HepG2 (cell line): ENCODE results near the gene TCF7L2. TPM values are rescaled to one million over a fixed set of nuclear protein-coding genes. Genes with fewer than 3 reads are reported as not detected.
A peak's percentile ranks its signal among the peaks of the same experiment; 100 is the strongest.

Source experiments
- ARHGAP35 ChIP-seq: sonication (generic); formaldehyde crosslinking; IDR thresholded peaks from 2 replicates; pipeline ENCODE4 v1.9.0; 2022; ENCODE audit warnings: mild to moderate bottlenecking, inconsistent platforms, moderate library complexity, missing genetic modification reagents, borderline replicate concordance
- ELF4 ChIP-seq: sonication (generic); formaldehyde crosslinking; IDR thresholded peaks from 2 replicates; pipeline ENCODE4 v1.5.0; 2020; ENCODE audit warnings: missing genetic modification reagents, mild to moderate bottlenecking, moderate library complexity, borderline replicate concordance
- ERF ChIP-seq: IDR thresholded peaks from 2 replicates; pipeline ENCODE4 v1.6.1; 2018; ENCODE audit warnings: missing biosample characterization, missing genetic modification reagents
- GPN1 ChIP-seq: sonication (generic); formaldehyde crosslinking; IDR thresholded peaks from 2 replicates; pipeline ENCODE4 v1.5.1; 2020; ENCODE audit warnings: missing genetic modification reagents, borderline replicate concordance
- HIVEP1 ChIP-seq: sonication (generic); formaldehyde crosslinking; IDR thresholded peaks from 2 replicates; pipeline ENCODE4 v1.4.0; 2020; ENCODE audit warnings: mild to moderate bottlenecking, missing genetic modification reagents
- KDM5B ChIP-seq: sonication (generic); formaldehyde crosslinking; IDR thresholded peaks from 2 replicates; pipeline ENCODE4 v1.4.0; 2020; ENCODE audit warnings: missing genetic modification reagents, mild to moderate bottlenecking, borderline replicate concordance
- MIER3 ChIP-seq: IDR thresholded peaks from 2 replicates; pipeline ENCODE4 v1.6.1; 2016; ENCODE audit warnings: missing compliant biosample characterization, borderline replicate concordance
- REXO4 ChIP-seq: sonication (generic); formaldehyde crosslinking; IDR thresholded peaks from 2 replicates; pipeline ENCODE4 v1.8.0; 2022; ENCODE audit warnings: missing genetic modification reagents, mild to moderate bottlenecking, borderline replicate concordance
- SAP130 ChIP-seq: IDR thresholded peaks from 2 replicates; pipeline ENCODE4 v1.6.1; 2016; ENCODE audit warnings: low read depth
- SP2 ChIP-seq: sonication (generic); formaldehyde crosslinking; IDR thresholded peaks from 2 replicates; pipeline ENCODE4 v1.5.1; 2020; ENCODE audit warnings: mild to moderate bottlenecking, missing genetic modification reagents
- U2AF2 ChIP-seq: fragments of 200-400 bp; formaldehyde crosslinking; IDR thresholded peaks from 2 replicates; pipeline ENCODE4 v1.6.1; 2017; ENCODE audit warnings: low read depth, mild to moderate bottlenecking, low read length
- ZBTB21 ChIP-seq: sonication (generic); formaldehyde crosslinking; IDR thresholded peaks from 2 replicates; pipeline ENCODE4 v1.4.0; 2020; ENCODE audit warnings: missing genetic modification reagents
- ZFP36L2 ChIP-seq: sonication (generic); formaldehyde crosslinking; IDR thresholded peaks from 2 replicates; pipeline ENCODE4 v1.4.0; 2020; ENCODE audit warnings: missing genetic modification reagents
- ZNF33B ChIP-seq: sonication (generic); formaldehyde crosslinking; IDR thresholded peaks from 2 replicates; pipeline ENCODE4 v1.5.1; 2020; ENCODE audit warnings: mild to moderate bottlenecking, missing genetic modification reagents
- ZNF383 ChIP-seq: sonication (generic); formaldehyde crosslinking; IDR thresholded peaks from 2 replicates; pipeline ENCODE4 v1.4.0; 2020; ENCODE audit warnings: missing genetic modification reagents, mild to moderate bottlenecking, borderline replicate concordance
- ZNF44 ChIP-seq: sonication (generic); formaldehyde crosslinking; IDR thresholded peaks from 2 replicates; pipeline ENCODE4 v1.5.1; 2020; ENCODE audit warnings: mild to moderate bottlenecking, missing genetic modification reagents
- ZNF484 ChIP-seq: sonication (generic); formaldehyde crosslinking; IDR thresholded peaks from 2 replicates; pipeline ENCODE4 v1.5.1; 2020; ENCODE audit warnings: mild to moderate bottlenecking, low read depth, missing genetic modification reagents, borderline replicate concordance
- ZNF761 ChIP-seq: sonication (generic); formaldehyde crosslinking; conservative IDR thresholded peaks from 2 replicates; pipeline ENCODE4 v1.4.0; 2020; ENCODE audit warnings: mild to moderate bottlenecking, missing genetic modification reagents
- ZNF772 ChIP-seq: sonication (generic); formaldehyde crosslinking; IDR thresholded peaks from 2 replicates; pipeline ENCODE4 v1.5.0; 2020; ENCODE audit warnings: mild to moderate bottlenecking, missing genetic modification reagents
- polyA plus RNA-seq, 8 experiments: library from polyadenylated mRNA; depleted of rRNA in 3 of 8; stranded (reverse) in 7 of 8; unstranded in 1 of 8; fragments of >200 nt; fragmentation: Illumina TruSeq in 4 of 8; extraction: Trizol in 4 of 8; gene quantifications; 2 replicates each; pipeline versions ENCODE4 v1.2.1 to v1.2.3, GENCODE V29; 2011 to 2016; ENCODE audit warnings: low read depth in 4 of 8, missing spikeins in 1 of 8, mixed read lengths in 1 of 8; ENCODE audit not compliant: insufficient read depth in 1 of 8
- total RNA-seq, 5 experiments: library from RNA; depleted of rRNA; stranded (reverse); fragments of >200 nt; fragmentation: Illumina TruSeq; extraction: Trizol; gene quantifications; 2 replicates each; pipeline ENCODE4 v1.2.3, GENCODE V29; 2016; ENCODE audit warnings: low read depth in 1 of 5
- TF ChIP-seq, protein P1 (sequence below): sonication (generic); formaldehyde crosslinking; IDR thresholded peaks from 2 replicates; pipeline ENCODE4; 2020; ENCODE audit warnings: missing genetic modification reagents, mild to moderate bottlenecking, borderline replicate concordance
- TF ChIP-seq, protein P2 (sequence below), 2 experiments: sonication (generic) in 1 of 2; formaldehyde crosslinking in 1 of 2; IDR thresholded peaks; 2 replicates each; pipeline versions ENCODE4 v1.5.1 to v1.6.1; 2011 to 2020; ENCODE audit warnings: borderline replicate concordance in 1 of 2, low read depth in 1 of 2, low read length in 1 of 2, mild to moderate bottlenecking in 1 of 2, missing genetic modification reagents in 1 of 2, moderate library complexity in 1 of 2
- TF ChIP-seq, protein P3 (sequence below): sonication (generic); formaldehyde crosslinking; IDR thresholded peaks from 2 replicates; pipeline ENCODE4 v1.4.0; 2020; ENCODE audit warnings: missing genetic modification reagents, borderline replicate concordance

TCF7L2 gene
- total and polyA plus RNA-seq, 2 of the 13 experiments (the other 11 are each of a cell fraction or from before 2014, with no cell fraction given): 3.9 to 13.7 TPM

DNA sequence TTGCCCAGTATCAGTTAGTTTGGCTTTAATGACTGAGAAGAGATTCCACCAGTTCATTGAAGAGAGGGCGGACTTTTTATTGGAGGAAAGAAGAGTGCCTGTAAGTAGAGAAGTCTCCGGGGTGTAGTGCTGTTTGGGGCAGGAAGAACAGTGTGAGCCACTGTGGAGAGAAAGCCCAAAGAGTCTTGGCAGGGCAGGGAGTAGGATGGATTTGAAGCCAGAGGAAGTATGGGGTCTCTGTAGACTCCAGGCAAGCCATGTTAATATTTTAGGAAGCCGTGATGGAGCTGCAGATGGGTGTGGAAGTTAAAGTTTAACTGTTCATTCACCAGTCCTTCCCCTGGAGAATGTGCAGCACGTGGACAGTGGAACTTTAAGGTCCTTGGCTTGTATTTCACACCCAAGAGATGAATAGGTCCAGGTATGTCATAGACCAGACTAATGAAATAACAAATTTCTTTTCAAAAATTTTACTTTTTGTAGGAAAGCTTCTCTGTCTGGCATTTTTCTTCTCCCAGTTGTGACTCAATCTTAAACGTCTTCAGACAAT is 54.1 kb downstream of the TCF7L2 start (continued):
- TF ChIP-seq KDM5B (no peak), ZNF383 (CRISPR knock-in tag) (no peak), U2AF2 (no peak), HIVEP1 (CRISPR knock-in tag) (no peak), MIER3 (CRISPR knock-in tag) (no peak), ZNF761 (CRISPR knock-in tag) (no peak), ARHGAP35 (CRISPR knock-in tag) (no peak), ZBTB21 (CRISPR knock-in tag) (no peak), ZNF33B (CRISPR knock-in tag) (no peak), GPN1 (CRISPR knock-in tag) (no peak), ZNF44 (no peak), SAP130 (peak; percentile 68), ZNF772 (CRISPR knock-in tag) (no peak), REXO4 (CRISPR knock-in tag) (no peak), ELF4 (CRISPR knock-in tag) (no peak), ZNF484 (CRISPR knock-in tag) (no peak), ERF (CRISPR knock-in tag) (no peak), SP2 (CRISPR knock-in tag) (no peak), ZFP36L2 (CRISPR knock-in tag) (no peak)
- TF ChIP-seq, protein P1, sequence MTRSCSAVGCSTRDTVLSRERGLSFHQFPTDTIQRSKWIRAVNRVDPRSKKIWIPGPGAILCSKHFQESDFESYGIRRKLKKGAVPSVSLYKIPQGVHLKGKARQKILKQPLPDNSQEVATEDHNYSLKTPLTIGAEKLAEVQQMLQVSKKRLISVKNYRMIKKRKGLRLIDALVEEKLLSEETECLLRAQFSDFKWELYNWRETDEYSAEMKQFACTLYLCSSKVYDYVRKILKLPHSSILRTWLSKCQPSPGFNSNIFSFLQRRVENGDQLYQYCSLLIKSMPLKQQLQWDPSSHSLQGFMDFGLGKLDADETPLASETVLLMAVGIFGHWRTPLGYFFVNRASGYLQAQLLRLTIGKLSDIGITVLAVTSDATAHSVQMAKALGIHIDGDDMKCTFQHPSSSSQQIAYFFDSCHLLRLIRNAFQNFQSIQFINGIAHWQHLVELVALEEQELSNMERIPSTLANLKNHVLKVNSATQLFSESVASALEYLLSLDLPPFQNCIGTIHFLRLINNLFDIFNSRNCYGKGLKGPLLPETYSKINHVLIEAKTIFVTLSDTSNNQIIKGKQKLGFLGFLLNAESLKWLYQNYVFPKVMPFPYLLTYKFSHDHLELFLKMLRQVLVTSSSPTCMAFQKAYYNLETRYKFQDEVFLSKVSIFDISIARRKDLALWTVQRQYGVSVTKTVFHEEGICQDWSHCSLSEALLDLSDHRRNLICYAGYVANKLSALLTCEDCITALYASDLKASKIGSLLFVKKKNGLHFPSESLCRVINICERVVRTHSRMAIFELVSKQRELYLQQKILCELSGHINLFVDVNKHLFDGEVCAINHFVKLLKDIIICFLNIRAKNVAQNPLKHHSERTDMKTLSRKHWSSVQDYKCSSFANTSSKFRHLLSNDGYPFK (CRISPR knock-in tag): no peak
- TF ChIP-seq, protein P2, sequence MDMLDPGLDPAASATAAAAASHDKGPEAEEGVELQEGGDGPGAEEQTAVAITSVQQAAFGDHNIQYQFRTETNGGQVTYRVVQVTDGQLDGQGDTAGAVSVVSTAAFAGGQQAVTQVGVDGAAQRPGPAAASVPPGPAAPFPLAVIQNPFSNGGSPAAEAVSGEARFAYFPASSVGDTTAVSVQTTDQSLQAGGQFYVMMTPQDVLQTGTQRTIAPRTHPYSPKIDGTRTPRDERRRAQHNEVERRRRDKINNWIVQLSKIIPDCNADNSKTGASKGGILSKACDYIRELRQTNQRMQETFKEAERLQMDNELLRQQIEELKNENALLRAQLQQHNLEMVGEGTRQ (IDR thresholded peaks at IDR 0.05; ENCODE audit: low read depth, low read length): no peak
- TF ChIP-seq, protein P2 (CRISPR knock-in tag; IDR thresholded peaks at IDR 0.05; ENCODE audit: borderline replicate concordance): no peak; the same call in 1 of the 2 replicates
- TF ChIP-seq, protein P3, sequence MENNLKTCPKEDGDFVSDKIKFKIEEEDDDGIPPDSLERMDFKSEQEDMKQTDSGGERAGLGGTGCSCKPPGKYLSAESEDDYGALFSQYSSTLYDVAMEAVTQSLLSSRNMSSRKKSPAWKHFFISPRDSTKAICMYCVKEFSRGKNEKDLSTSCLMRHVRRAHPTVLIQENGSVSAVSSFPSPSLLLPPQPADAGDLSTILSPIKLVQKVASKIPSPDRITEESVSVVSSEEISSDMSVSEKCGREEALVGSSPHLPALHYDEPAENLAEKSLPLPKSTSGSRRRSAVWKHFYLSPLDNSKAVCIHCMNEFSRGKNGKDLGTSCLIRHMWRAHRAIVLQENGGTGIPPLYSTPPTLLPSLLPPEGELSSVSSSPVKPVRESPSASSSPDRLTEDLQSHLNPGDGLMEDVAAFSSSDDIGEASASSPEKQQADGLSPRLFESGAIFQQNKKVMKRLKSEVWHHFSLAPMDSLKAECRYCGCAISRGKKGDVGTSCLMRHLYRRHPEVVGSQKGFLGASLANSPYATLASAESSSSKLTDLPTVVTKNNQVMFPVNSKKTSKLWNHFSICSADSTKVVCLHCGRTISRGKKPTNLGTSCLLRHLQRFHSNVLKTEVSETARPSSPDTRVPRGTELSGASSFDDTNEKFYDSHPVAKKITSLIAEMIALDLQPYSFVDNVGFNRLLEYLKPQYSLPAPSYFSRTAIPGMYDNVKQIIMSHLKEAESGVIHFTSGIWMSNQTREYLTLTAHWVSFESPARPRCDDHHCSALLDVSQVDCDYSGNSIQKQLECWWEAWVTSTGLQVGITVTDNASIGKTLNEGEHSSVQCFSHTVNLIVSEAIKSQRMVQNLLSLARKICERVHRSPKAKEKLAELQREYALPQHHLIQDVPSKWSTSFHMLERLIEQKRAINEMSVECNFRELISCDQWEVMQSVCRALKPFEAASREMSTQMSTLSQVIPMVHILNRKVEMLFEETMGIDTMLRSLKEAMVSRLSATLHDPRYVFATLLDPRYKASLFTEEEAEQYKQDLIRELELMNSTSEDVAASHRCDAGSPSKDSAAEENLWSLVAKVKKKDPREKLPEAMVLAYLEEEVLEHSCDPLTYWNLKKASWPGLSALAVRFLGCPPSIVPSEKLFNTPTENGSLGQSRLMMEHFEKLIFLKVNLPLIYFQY: no peak
